GM19328 (cell line): ENCODE results near the gene BRK1.
"Not testable (repeated sequence)": the region's sequence is repeated elsewhere in the genome, so short reads cannot be mapped to it uniquely, and the experiment has no call there.

Experiments used
- ATAC-seq: cut with Tn5 transposase; IDR thresholded peaks from one replicate; pipeline ENCODE4 v1.9.1; 2021; ENCODE audit warnings: mild to moderate bottlenecking, moderate library complexity; ENCODE audit not compliant: unreplicated experiment

Gene BRK1

GRCh38 chr3:10176150-10176549 is 60.7 kb downstream of the BRK1 start:
- ATAC-seq, result not testable (repeated sequence)
